ENCODE data around the gene HEPACAM.

Gene HEPACAM

DNA sequence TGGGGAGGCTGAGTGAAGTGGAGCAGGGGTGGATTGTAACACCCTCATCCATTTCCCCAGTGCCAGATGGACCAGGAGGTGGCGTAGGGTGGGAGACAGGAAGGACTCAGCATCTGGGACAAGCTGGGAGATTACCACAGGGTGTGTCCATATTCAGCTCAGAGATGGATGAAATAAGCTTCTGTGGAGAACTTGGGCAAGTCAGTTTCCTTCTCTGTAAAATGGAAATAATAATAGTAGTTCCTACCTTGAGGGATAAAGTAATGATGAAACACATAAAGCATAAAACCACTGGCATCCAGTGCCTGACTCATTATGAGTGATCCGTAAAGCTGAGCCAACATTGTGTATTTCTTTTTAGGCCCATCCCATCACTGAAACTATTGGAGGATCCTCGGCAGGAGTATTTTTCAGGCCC, 37.6 kb downstream of the HEPACAM start:
- DNase-seq, result no peak

DNA sequence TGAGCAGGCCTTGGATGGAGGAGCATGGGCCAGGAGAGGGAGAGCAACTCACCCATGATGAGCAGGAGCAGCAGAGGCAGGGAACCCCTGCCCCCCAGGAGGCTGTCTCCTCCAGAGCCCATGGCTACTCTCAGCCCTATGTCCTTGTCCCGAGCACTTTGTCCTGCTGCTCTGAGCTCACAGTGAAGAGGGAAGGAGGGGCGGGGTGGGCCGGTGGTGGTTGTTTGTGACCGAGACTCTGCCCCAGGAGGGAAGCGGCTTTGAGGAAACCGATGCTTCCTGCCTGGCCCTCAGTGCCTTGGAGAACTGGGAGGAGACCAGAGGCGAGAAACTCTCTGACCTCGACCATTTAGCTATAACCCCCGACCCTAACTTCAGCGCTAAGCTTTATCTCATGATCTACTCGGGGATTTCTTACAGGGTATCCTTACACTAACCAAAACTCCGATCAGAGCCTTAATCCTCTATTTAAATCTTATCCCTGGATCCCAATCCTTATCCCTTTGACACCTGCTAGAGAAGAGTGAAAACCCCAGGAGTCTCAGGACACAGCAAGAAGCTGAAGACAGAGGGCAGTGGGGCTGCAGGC, 38.1 kb downstream of the HEPACAM start, which contains the start of gene ROBO4:
ROBO4 (minus strand) TSS at position 192 of the 589 bp plus-strand sequence; CDS start at position 122, 70 bp downstream.
- DNase-seq, result no peak

DNA sequence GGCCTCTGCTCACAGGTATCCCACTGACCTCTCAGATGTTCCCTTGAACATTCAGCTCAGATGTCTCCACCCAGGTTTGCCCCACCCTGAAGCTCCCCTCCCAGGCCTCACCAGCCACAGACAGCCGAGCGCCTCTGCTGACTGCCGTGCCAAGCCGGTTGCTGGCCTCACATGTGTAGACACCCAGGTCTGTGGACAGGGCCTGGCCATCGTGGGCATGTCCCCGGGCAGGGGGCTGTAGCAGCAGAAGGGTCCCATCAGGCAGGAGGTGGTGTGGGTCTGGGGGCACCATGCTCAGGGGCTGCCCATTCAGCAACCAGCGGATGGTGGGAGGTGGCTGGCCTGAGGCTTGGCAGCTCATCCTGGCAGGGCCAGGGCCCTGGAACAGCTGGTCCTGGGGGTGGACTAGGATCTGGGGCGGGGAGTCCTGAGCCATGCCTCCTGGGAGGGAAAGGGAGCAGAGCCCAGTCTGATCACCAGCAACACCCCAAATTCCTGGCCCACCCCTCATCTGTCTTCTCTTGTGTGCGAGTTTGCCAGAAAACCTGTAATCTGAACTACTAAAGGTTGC, 38.9 kb downstream of the HEPACAM start:
- DNase-seq, result no peak

DNA sequence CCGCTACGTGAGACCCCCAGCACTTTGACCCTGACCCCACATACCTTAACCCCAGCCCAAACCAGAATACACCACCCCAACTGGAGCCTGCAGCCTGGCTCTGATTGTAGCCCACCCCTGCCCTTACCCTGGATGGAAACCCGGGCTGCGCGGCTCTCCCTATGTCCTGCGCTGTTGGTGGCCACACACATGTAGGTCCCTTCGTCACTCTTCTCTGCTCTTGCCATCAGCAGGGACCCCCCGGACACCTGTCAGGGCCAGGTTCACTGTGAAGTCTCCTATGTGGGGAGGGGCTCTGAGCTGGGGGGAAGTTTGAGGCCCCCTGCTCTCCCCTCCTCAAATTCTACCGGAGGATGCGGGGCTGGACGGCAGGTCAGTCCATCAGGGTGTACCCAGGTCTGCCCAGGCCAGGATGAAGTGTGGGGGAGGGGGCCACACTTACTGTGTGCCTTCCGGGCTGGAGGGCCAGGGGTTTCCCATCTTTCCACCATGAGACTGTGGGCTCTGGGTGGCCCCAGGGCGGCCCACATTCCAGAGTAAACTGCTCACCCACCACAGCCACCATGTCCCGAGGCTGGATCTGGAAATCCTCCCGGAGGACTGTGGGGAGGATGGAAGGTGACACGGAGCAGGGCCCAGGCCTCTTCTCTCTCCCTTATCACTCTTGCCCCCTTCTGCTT, 39.6 kb downstream of the HEPACAM start:
- DNase-seq, result no peak

DNA sequence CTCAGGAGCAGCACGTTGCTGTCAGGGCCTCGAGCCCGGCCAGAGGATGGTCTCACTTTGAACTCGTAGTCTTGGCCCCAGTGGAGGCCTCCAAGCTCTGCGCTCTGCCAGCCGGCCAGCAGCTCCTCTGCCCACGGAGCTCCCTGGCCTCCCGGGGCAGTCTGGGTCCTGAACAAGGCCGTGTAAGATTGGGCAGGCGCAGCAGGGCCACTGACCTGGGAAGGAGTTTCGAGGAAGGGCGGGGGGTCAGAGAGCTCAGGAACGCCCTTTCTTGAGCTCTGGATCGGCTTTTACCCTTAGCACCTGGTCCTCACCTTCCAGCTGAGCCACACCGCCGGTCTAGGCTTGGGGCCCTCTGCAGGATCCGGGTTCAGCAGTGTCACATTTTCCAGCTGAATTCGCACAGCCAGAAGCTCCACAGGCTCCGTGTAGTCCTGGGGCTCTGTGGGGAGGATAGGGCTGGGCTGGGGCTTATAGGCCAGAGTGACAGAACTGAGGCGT, 40.3 kb downstream of the HEPACAM start:
- no peak for DNase-seq

DNA sequence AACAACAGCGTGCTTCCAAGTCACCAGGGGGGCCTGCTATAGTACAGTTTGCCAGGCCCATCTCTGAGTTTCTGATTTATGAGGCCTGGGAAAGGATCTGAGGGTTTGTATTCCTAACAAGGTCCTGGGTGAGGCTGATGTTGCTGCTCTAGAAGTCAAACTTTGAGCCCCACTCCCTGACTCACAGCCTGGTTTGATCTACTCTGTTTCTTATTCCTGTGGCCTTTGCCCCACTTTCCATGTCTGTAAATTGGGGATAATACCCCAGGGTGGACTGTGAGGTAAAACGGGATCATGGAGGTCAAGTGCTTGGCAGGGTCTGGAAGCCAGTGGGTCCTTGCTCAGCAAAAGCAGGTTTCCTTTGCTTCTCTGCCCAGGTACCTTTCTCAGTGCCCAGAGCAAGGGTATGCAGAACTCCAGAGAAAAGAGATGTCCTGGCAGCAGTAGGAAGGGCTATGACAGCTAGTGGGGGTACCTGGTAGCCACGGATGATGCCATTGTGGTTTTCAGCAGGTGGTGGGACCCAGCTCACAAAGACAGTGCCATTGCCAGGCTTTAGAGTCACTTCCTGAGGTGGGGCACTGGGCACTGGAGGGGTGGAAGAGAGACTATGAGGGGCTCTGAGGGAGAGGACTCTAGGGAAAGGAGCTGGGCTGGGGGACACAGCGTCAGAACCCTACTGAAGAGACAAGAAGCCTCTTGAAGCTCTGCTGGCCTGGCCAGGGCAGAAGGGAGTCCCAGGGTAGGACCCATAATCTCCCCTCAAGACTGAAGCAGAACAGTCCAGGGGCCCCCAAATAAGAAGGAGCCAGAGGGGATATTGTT, 41.0 kb downstream of the HEPACAM start:
- DNase-seq, result no peak

DNA sequence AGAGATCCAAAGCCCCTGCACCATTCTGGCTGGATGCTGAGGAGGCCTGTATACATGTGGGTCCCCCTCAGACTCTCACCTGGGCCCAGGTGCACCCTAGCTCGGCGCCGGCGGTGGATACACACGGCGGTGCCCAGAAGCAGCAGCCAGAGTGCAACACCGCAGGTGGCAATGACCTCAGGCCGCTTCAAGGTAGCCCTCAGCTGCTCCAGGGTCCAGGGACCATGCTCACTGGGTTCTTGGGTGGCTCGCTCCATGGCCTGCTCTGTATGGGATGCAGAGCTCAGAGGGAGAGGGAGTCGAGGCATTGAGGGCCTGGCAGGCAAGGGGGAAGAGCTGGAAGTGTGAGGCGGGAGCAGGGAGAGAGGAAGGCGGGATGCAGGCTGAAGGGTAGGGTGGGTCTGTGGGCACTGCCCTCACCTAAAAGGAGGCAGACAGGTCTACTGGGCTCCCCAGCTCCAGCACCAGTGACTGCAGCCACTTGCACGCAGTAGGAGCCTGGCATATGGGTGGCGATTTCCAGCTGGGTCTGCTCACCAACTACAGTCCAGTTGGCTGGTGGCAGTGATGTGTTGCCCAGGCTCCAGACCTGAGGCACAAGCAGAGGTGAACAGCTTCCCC, 42.0 kb downstream of the HEPACAM start:
- no peak for DNase-seq

DNA sequence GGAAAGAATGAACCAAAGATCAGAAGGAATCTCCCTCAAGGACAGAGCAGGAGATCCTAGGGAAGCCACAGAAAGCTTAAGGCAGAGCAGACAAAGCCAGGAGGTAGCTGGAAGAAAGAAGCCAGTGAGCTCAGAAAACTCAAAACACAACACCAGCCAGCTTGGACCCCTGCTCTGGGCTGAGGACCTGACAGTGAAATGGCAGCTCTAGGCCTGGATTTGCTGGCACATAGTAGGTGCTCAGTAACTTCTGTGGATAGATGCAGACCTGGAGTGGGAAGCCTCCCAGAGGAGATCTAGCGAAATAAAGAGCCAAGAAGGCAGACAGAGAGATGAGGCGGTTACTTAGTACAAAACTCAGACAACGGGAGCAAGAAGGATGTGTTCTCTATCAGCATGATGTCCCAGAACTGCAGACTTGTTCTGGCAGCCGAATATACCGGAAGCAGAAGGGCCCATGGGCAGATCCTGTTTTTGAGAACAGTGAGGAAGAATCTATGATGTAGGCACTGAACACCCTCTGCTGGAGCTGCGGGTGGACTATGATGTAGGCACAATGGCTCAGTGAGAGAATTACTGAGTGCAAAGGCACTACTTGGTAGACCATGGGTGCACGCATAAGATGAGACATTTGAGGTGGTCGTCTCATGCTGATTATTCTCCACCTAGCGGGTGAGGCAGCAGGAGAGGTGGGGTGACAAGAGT, 42.9 kb downstream of the HEPACAM start:
- no peak for DNase-seq

DNA sequence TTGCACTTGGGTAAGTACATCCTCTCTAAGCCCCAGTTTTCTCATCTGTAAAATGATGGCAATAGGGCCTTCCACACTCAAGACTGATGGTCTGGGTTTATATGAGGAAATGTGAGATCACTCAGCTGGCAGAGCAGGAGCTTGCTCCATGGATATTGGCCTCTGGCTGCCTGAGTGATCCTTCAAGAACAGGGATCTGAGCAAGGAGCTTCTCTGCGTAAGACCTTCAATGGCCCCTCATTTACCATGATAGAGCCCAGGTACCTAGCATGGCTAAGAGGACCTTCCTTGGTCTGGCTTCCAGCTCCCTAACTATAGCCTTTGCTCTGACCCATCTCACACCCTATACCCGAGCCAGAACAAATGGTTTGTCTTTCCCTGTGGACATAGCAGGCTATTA, 43.7 kb downstream of the HEPACAM start:
- no peak for DNase-seq

DNA sequence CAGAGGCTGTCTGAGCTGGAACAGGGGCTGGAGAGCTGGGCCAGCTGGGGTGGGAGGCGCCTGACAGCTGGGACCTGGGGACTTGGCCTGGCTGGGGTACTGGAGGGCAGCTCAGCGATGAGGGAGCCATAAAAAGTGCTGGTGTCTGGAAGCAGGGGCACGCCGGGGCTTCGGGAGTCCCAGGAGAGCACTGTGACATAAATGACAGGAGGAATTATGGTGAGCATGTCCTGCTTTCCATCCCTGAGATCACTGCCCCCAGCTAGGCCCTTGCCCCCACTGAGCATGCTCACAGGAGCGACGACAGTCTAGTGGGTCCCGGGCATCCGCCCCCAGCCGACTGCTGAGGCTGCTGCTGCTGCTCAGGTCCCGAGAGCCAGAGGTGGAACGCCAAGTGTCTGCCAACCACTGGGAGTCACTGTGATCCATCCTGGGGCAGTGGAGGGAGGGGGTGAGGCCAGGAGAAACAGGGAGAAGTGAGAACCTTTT, 44.4 kb downstream of the HEPACAM start:
- no peak for DNase-seq

DNA sequence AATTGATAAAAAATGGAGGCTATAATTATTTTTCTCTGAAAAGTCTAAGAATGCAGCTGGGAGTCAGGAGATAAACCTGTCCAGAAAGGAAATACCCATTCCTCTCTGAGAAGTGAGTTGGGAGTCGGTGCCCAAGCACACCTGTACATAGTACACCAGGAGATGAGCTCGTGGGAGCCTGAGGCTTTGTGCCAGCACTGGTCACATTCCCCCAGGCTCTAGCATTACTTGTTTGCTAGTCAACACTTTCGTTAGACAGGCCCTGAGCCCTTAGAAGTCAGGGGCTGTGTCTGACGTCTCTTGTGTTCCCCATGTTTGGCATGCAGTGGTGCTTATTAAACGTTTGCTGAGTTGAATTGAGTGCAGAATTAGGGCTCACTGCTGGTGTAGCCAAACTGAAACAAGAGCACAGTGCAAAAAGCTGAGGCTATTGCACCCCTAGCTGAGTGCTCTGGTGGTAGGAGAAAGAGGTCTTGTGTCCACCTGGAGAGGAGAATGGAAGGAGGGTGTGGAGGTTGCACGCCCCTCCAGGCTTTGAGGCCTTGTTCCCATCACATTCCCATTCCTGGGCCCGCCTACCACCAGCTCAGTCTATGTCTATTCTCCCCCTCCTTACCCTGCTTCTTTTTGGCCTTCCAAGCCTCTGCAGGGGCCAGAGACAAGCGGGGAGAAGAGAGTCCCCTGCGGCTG, 45.0 kb downstream of the HEPACAM start:
- DNase-seq, result no peak

DNA sequence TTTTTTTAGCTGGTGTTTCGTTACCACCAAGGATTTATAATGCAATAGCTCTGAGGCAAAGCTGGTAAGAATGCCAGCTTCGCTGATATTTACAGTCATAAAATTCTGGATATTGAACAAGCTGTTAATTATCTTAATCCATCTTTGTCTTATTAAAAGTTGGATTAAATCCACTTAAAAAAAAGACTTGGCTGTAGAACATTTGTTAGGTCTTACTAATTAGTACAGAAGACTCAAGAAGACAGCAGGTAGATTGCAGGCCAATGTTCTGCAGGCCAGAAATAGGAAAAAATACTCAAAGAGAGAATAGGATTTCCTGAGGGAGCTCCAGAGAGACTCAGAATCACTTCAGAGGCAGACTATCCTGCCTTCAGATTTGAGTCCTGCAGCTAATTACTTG, 45.7 kb downstream of the HEPACAM start:
- DNase-seq, result no peak

DNA sequence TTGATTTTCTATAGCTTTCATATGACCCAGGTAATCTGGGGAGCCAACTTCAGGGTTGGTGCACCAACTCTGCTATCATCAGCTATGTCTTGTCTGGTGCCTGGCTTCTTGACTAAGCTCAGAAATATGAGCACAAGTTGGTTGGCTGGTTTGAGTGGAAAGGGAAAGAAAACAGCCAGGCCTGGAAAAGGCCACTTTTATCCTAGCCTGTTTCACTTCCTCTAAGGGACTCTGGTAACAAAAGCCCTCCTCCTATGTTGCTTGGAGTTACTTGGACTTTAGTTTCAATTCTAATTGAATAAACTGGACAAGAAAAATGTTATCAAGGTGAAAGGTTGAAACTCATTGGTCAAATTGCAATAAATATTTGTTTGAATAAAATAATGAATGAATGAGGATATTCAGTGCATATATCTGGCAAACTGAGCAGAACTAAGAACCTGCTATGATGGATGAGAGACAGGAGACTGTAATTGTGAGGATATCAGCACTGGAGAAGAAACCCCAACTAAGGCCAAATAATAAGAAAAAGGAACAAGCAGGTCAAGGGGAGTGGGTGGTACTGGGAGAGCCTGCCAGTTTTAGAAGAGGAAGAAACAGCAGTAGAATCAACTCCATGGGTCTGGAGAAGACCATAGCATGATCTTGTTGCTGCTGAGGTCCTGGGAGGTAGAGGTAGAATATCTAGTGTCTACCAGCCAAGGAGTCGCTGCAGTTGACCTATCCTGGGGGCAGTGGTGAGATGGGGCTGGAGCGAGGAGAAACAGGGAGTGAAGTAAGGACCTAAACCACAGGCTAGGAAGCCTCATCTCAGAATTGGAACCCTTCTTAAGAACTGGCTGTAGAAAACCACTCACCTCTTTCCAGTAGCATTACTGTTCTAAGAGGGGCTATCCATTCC, 46.4 kb downstream of the HEPACAM start:
- no peak for DNase-seq

DNA sequence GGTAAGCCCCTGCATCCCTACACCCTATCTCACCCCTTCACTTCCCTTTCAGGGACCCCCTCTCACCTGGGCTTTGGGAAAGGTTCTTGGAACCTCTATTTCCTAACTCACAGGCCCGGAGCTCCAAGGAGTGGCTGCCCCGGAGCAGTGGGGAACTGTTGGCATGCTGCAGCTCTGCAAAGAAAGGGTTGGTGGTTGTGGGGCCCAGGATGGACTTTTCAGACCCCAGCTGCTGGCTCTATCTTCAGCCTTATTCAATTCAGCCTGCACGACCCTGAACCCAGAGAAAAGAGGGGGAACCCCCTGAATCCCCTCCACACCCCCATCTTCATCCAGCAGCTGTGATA, 48.2 kb downstream of the HEPACAM start:
- no peak for DNase-seq

DNA sequence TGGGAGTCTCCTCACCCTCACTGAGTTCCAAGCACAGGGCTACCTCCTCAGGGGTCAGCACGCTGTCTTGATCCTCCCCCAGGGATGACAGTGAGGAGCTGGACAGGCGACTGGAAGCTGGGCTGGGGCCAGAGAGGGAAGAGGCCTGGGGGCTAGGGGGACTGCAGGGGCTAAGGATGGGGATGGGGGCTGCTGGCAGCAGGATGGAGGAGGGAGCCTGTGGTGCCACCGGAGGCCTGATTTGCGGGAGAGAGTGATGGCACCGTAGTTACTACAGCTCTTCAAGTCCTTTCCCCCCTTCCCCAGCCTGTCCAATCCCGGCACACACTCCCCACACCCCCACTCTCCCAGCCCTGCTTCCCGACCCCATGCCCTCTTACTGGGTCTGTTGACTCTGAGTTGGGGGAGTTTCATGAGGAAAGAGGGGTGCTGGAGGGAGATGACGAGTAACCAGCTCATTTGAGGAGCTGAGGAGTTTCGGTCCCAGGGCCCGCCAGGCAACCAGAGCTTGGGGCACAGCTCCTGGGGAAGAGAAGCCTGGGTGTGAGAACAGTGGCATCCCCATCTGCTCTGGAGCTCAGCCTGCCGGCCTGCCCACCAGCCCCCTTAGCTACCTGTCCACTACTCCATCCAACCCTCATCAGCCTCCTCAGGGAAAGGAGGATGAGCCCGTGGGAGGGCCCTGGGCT, 48.7 kb downstream of the HEPACAM start:
- DNase-seq, result no peak

DNA sequence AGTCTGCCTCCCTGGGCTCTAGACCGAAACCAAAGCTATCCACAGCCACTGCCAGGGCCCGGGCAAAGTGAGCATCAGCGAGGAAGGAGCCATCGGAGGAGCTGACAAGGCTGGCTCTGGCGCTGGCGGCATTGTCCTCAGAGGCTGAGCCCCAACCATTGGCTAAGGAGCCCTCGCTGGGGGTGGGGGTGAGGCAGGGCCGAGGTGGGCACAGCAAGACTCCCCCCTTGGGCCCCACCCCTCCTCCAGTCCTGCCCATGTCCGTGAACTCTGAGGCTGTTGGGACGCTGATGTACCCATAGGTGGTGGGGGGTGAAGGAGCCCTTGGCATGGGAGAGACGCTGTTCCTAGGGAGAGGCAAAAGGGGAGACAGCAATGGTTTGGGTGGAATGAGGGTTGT, 49.4 kb downstream of the HEPACAM start:
- DNase-seq, result no peak

DNA sequence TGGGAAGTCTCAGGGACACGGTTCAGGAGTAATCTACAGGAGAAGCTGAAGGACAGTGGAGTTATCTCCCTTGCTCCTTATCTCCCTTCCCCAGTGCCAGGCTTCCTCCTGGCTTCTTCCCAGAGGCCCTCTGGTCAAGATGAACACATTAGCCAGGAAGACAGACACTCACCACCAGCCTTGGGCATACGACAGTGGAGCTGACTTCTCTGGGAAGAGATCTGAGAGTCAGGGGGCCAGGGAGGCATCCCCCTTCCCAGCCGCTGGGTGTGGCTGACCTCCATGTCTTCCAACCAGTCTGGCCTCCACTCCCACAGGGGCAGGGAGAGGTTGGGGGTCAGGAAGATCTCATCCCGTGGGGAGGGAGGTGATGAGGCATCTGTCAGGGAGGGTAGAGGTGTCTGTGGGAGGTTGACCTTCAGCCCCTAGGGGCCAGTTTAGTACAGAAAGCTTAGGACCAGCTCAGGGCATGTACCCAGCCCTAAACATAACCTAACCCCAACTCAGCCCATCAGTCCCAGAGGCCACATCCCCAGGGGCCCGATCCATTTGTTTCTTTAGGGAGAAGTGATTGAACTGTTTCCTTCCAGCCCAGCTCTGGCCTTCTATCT, 50.9 kb downstream of the HEPACAM start:
- no peak for DNase-seq

DNA sequence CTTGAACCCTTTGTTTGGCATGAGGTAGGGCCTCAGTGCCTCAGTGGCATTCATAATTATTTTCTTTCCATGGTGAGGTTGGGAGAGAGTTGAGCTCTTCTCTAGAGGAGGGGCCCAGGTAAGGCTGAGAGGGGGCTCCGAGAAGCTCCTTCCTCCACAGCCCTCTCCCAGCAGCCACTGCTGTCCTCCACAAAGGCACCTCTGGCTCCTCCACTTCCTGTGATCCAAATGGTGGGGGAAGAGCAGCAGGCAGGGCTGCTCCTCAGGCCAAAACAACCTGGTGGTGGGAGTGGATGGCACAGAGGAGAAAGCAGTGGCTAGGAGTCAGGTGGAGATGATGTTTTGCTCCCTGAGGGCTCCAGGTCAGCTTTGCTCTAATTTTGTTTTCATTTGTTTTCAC, 51.5 kb downstream of the HEPACAM start:
- DNase-seq, result no peak

DNA sequence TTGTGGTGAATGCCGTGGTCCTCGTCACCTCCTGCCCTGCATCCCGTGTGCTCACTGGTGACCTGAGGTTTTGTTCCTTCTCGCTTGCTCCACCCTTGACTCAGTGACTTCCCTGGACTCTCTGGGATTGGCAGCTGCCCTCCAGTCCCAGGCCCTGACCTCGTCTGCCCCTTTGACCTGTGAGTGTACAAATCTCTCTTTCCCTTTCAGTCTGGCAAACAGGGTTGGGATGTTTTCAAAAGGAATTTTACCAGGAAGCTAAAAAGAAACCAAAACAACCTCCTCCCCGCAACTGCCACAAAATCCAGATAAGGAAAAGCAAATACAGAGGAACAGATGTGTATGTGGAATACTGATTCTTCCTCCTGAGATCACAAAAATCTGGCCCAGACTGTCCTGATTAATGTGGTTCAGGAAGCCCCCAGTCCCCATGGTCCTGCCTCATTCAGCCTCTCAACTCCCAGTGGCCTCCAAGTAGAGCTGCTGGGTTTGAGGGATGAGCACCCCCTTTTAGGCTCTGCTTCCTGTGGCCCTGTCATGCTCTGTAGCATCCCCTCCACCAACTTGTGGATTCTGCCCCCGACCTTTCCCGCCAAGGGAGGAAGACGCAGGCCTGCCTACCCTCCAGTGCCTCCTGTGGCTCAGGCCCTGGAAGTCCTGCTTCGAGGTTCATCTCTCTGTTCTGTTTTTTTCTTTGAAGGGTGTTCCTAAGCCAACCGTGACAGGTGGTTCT, 53.3 kb downstream of the HEPACAM start:
- DNase-seq, result no peak
